ENCODE results near the gene ADH1B. TPM values are rescaled to one million over a fixed set of nuclear protein-coding genes. Genes with fewer than 3 reads are reported as not detected.

ADH1B gene
- total and polyA plus RNA-seq, 10 of the 15 experiments (the other 5 are each of a cell fraction or from before 2014, with no cell fraction given): 1.3 TPM; not detected in 9

- Histone ChIP-seq H3K4me2 (ENCODE audit: control insufficient read depth, insufficient read depth) (no peak overlapping the region), H2AFZ (ENCODE audit: control insufficient read depth, low read depth, low read length) (no peak overlapping the region), H3K27me3 (replicated peaks in 1 of 2; ENCODE audit: control insufficient read depth in 2 of 2, insufficient read depth in 2 of 2, low read length in 1 of 2) (no peaks in the 10 kb centered on the region), H3K36me3 (ENCODE audit: control insufficient read depth in 2 of 2, insufficient read depth in 2 of 2, low read length in 1 of 2) (no peaks in the 10 kb centered on the region), H3K9me3 (replicated peaks; ENCODE audit: control insufficient read depth, insufficient read depth, low read length) (no peaks in the 10 kb centered on the region), H3K4me3 (no peak overlapping the region), H3K27ac (ENCODE audit: control insufficient read depth, insufficient read depth) (no peak overlapping the region), H3K4me1 (ENCODE audit: control insufficient read depth, insufficient read depth, low read length) (no peaks in the 10 kb centered on the region), H3K79me2 (ENCODE audit: control insufficient read depth, insufficient read depth, low read length) (no peaks in the 10 kb centered on the region), H3K9ac (ENCODE audit: control insufficient read depth, insufficient read depth, low read length) (no peak overlapping the region), H4K20me1 (ENCODE audit: control insufficient read depth, insufficient read depth) (no peaks in the 10 kb centered on the region)
- BruUV-seq (replicated peaks): no TSS peak
- ChIA-PET CTCF (interaction anchor here (1.1 kb wide), 1 partner anchor 10 kb away, joined by 3 read pairs; no protein-coding TSS in a partner anchor), POLR2A (interaction anchor here (0.6 kb wide), 1 partner anchor 605 kb away, joined by 4 read pairs; no protein-coding TSS in a partner anchor), SMC1A (ENCODE audit: uncharacterized antibody, unreplicated experiment) (no interaction called here), RAD21 (ENCODE audit: unreplicated experiment) (no interaction called here)
- TF ChIP-seq NFYA (IDR thresholded peaks at IDR 0.05; ENCODE audit: borderline replicate concordance, low read depth, low read length) (no peak), HDGF (IDR thresholded peaks at IDR 0.05) (no peak), POLR2AphosphoS2 (IDR thresholded peaks at IDR 0.05; ENCODE audit: low read depth, low read length) (no peak), FOXM1 (IDR thresholded peaks at IDR 0.05; ENCODE audit: low read depth, low read length) (no peak), ESRRA (IDR thresholded peaks at IDR 0.05; ENCODE audit: low read length) (no peak), ZBTB11 (CRISPR knock-in tag; IDR thresholded peaks at IDR 0.05) (no peak), E2F4 (IDR thresholded peaks at IDR 0.05; ENCODE audit: low read depth, low read length) (no peak), SUZ12 (IDR thresholded peaks at IDR 0.05; ENCODE audit: unreplicated experiment) (no peak), ELK1 (IDR thresholded peaks at IDR 0.05; ENCODE audit: low read depth, low read length) (no peak), IKZF2 (IDR thresholded peaks at IDR 0.05) (no peak), IRF4 (IDR thresholded peaks at IDR 0.05; ENCODE audit: low read depth, low read length) (no peak), KLF5 (IDR thresholded peaks at IDR 0.05; ENCODE audit: partially characterized antibody) (no peak), ZNF592 (IDR thresholded peaks at IDR 0.05) (no peak)
- in situ Hi-C loops (cut with MboI) (no loop called here), intact Hi-C loops (cut with micrococcal nuclease; ENCODE audit: unreplicated experiment) (no loop called here)
- ATAC-seq: no peak
- DNase-seq (ENCODE audit: low read depth, low spot score): no peak
- FAIRE-seq: no peak
- WGBS (ENCODE audit: insufficient coverage, insufficient replicate concordance, low lambda C conversion rate, missing lambda C conversion rate): 21% methylated on average over 4 of the region's 4 CpGs
Measured at GRCh38 chr4:99336553-99336952, 15.4 kb upstream of the ADH1B start.

Measured in GM12878 (cell line).